IPS-15b (cell line): ENCODE results near the gene KRTAP10-3.
"Not testable (repeated sequence)": the region's sequence is repeated elsewhere in the genome, so short reads cannot be mapped to it uniquely, and the experiment has no call there.

Experiments
- H3K27me3 ChIP-seq: one replicate; pipeline ENCODE4 v1.6.1; 2013; ENCODE audit warnings: low read length; ENCODE audit not compliant: control insufficient read depth, insufficient read depth
- H3K36me3 ChIP-seq: one replicate; pipeline ENCODE4 v1.6.1; 2013; ENCODE audit warnings: low read length; ENCODE audit not compliant: control insufficient read depth, insufficient read depth
- H3K4me1 ChIP-seq: one replicate; pipeline ENCODE4 v1.6.1; 2013; ENCODE audit warnings: mild to moderate bottlenecking, low read length; ENCODE audit not compliant: control insufficient read depth, insufficient read depth
- H3K4me3 ChIP-seq: one replicate; pipeline ENCODE4 v1.5.1; 2013; ENCODE audit warnings: low read depth, low read length
- H3K9ac ChIP-seq: one replicate; pipeline ENCODE4 v1.6.1; 2013; ENCODE audit warnings: low read depth, mild to moderate bottlenecking, low read length
- H3K9me3 ChIP-seq: one replicate; pipeline ENCODE4 v1.6.1; 2013; ENCODE audit warnings: mild to moderate bottlenecking, low read length; ENCODE audit not compliant: control insufficient read depth, insufficient read depth

KRTAP10-3 gene

GRCh38 chr21:44566403-44566802 is 7.8 kb upstream of the KRTAP10-3 start:
- H3K36me3 ChIP-seq: no peaks in the 10 kb centered on the region
- H3K4me3 ChIP-seq: no peak overlapping the region
- no peaks in the 10 kb centered on the region for H3K27me3 ChIP-seq
- no peaks in the 10 kb centered on the region for H3K9me3 ChIP-seq
- H3K4me1 ChIP-seq: no peaks in the 10 kb centered on the region
- no peak overlapping the region for H3K9ac ChIP-seq

DNA sequence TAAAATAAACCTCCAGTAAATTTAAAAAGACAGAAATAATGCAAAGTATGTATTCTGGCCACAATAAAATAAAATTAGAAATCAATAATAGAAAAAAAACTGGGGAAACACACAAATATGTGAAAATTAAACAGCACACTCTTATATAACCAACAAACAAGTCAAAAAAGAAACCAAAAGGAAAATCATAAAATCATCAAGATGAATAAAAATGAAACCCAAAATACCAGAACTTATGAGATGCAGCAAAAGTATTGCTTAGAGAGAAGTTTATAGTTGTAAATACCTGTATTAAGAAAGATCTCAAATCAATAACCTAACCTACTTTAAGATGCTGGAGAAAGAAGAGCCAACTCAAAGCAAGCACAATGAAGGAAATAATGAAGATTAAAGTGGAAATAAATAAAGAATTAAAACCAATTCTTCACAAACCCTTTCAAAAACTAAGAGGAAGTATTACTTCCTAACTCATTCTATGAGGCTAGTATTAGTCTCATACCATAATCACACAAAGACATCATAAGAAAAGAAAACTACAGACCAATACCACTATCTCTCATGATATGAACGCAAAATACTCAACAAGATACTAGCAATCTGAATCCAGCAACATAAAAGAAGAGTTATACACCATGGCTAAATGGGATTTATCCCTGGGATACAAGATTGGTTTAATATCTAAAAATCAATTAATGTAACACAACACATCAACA is 6.4 kb upstream of the KRTAP10-3 start:
- Histone ChIP-seq H3K4me1 (no peaks in the 10 kb centered on the region), H3K9ac (no peak overlapping the region), H3K9me3 (no peaks in the 10 kb centered on the region), H3K27me3 (no peaks in the 10 kb centered on the region), H3K36me3 (no peaks in the 10 kb centered on the region), H3K4me3 (no peak overlapping the region)

- H3K9me3 ChIP-seq: no peaks in the 10 kb centered on the region
Observed at GRCh38 chr21:44564099-44564498, 5.5 kb upstream of the KRTAP10-3 start.

DNA sequence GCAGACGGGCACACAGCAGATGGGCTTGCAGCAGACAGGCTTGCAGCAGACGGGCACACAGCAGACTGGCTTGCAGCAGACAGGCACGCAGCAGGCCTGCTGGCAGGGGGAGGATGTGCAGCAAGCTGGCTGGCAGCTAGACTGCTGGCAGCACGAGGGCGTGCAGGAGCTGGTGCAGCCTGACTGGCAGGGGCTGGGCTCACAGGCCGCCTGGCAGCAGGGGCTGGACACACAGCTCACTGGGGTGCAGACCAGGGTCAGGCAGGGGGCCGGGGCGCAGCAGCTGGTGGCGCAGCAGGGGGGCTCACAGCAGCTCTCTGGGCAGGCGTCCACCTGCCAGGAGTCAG is 293 bp downstream of the KRTAP10-3 start:
- not testable (repeated sequence) for H3K4me3 ChIP-seq, H3K4me1 ChIP-seq, H3K36me3 ChIP-seq, H3K9ac ChIP-seq, H3K9me3 ChIP-seq, H3K27me3 ChIP-seq

More at GRCh38 chr21:44564099-44564498, 5.5 kb upstream of the KRTAP10-3 start:
- Histone ChIP-seq H3K36me3 (no peaks in the 10 kb centered on the region), H3K27me3 (no peaks in the 10 kb centered on the region), H3K9ac (no peak overlapping the region), H3K4me1 (no peaks in the 10 kb centered on the region), H3K4me3 (no peak overlapping the region)

DNA sequence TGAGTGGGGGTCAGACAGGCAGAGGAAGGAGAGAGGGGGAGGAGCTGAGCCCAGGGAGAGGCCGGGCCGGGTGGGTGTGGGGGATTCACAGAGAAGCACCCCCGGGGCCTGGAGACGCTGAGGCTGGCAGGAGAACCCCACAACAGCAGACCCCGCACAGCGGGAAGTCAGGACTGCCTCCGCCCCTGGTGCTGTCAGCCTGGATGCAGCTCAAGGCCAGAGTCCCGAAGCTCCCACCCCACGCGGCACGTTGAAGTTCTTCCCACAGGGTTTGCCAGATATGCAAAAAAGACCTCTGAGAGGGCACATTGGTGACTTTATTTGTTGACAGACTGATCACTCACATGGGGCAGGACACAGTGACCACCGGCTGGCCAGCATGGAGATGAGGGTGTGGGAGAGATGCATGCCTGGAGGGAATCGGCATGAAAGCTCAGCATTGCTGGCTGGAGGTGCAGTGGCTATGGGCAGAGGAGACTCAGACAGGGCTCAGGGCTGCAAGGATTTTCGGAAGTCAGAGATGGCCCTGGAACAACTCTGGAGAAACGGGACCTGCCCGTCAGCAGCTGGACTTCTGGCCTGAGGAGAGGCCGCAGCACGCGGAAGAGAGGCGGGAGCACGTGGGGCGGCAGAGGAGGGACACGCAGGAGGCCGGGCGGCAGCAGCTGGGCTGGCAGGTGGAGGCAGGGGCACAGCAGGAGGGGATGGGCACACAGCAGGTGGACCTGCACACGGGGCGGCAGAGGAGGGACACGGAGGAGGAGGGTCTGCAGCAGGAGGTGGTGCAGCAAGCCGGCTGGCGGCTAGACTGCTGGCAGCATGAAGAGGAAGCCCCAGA is 885 bp downstream of the KRTAP10-3 start:
- no peaks in the 10 kb centered on the region for H3K9me3 ChIP-seq
- no peaks in the 10 kb centered on the region for H3K36me3 ChIP-seq
- no peak overlapping the region for H3K9ac ChIP-seq
- peaks cover 3% of the 10 kb centered on the region for H3K4me1 ChIP-seq
- no peaks in the 10 kb centered on the region for H3K27me3 ChIP-seq
- H3K4me3 ChIP-seq: no peak overlapping the region

GRCh38 chr21:44556879-44557278 is 1.7 kb downstream of the KRTAP10-3 start:
- H3K4me1 ChIP-seq: peaks cover 3% of the 10 kb centered on the region
- no peaks in the 10 kb centered on the region for H3K27me3 ChIP-seq
- H3K9ac ChIP-seq: no peak overlapping the region
- H3K4me3 ChIP-seq: no peak overlapping the region
- H3K36me3 ChIP-seq: peaks cover 2% of the 10 kb centered on the region
- H3K9me3 ChIP-seq: no peaks in the 10 kb centered on the region

DNA sequence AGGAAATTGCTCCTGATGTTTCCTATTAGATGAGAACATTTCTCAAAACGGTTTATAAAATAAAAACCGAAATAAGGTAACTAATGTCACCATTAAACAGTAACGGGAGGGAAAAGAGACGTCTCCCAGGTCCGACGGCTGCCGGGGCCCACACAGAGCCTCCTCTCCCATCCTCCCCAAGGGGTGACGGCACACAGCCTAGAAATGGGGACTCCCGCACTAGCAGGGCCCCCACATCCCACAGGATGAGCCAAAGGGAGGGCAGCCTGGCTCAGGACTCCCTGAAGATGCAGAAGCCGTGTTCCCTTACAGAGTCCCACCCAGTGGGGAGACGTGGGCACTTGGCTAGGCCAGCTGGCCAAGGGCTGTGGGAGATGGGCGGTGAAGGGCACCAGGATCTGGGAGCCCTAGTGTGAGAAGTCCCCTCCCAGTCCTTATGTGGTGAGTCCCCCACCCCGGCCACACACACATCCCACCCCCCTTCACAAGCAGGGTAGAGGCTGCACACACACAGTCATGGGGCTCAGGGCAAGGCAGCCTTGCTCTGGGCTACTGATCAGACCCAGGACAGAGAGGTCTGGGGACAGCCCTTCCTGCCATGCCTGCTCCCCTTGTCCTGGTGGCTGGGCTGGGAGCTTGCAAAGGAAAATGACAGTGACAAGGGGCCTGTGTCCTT is 3.3 kb downstream of the KRTAP10-3 start:
- H3K4me3 ChIP-seq: no peak overlapping the region
- H3K36me3 ChIP-seq: peaks cover 2% of the 10 kb centered on the region
- H3K4me1 ChIP-seq: peaks cover 6% of the 10 kb centered on the region
- no peaks in the 10 kb centered on the region for H3K27me3 ChIP-seq
- no peaks in the 10 kb centered on the region for H3K9me3 ChIP-seq
- H3K9ac ChIP-seq: no peak overlapping the region

DNA sequence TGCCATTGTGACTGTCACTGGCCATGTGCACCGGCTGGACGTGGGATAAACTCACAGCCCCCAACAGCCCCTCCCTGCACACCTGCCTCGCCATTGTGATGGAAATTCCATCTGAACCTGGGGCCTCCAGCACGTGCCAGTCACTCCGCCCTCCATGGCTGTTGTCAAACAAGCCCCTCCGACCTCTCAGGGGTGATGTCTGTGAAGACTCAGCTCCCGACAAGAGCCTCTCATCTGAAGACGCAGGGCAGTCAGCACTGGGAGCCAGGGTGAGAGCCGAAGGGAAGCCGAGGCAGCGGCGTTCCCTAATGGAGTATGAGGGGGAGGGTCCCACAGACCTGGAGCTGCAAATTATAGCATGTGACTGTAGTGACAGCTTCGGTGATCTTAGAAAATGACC is 5.9 kb downstream of the KRTAP10-3 start:
- H3K9me3 ChIP-seq: no peaks in the 10 kb centered on the region
- H3K4me3 ChIP-seq: no peak overlapping the region
- H3K27me3 ChIP-seq: no peaks in the 10 kb centered on the region
- peaks cover 19% of the 10 kb centered on the region for H3K4me1 ChIP-seq
- H3K36me3 ChIP-seq: peaks cover 2% of the 10 kb centered on the region
- H3K9ac ChIP-seq: no peak overlapping the region

- no peaks in the 10 kb centered on the region for H3K27me3 ChIP-seq
- peaks cover 2% of the 10 kb centered on the region for H3K36me3 ChIP-seq
- H3K9me3 ChIP-seq: no peaks in the 10 kb centered on the region
- no peak overlapping the region for H3K4me3 ChIP-seq
- no peak overlapping the region for H3K9ac ChIP-seq
- H3K4me1 ChIP-seq: peaks cover 20% of the 10 kb centered on the region
Observed at GRCh38 chr21:44552136-44552535, 6.5 kb downstream of the KRTAP10-3 start.

GRCh38 chr21:44551340-44551961 is 7.1 kb downstream of the KRTAP10-3 start, which contains the start of gene KRTAP10-2:
TSS of gene KRTAP10-2 (minus strand) at chr21:44551505. CDS start at chr21:44551458, 47 bp downstream.
- no peaks in the 10 kb centered on the region for H3K27me3 ChIP-seq
- H3K9ac ChIP-seq: no peak within 1 kb of the TSS
- H3K4me1 ChIP-seq: peaks cover 20% of the 10 kb centered on the region
- no peak within 1 kb of the TSS for H3K4me3 ChIP-seq
- peaks cover 2% of the 10 kb centered on the region for H3K36me3 ChIP-seq
- no peaks in the 10 kb centered on the region for H3K9me3 ChIP-seq

DNA sequence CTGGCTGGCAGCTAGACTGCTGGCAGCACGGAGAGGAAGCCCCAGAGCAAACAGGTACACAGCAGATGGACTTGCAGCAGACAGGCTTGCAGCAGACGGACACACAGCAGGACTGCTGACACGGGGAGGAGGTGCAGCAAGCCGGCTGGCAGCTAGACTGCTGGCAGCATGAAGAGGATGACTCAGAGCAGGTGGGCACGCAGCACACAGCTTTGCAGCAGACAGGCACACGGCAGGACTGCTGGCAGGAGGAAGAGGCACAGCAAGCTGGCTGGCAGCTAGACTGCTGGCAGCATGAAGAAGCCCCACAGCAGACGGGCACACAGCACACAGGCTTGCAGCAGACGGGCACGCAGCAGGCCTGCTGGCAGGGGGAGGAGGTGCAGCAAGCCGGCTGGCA is 7.8 kb downstream of the KRTAP10-3 start:
- H3K4me1 ChIP-seq: peaks cover 20% of the 10 kb centered on the region
- no peaks in the 10 kb centered on the region for H3K27me3 ChIP-seq
- no peaks in the 10 kb centered on the region for H3K9me3 ChIP-seq
- H3K4me3 ChIP-seq: no peak overlapping the region
- no peak overlapping the region for H3K9ac ChIP-seq
- peaks cover 2% of the 10 kb centered on the region for H3K36me3 ChIP-seq
